Loucy (cell line): ENCODE data around the gene KAT2A.

ENCODE experiments used
- CTCF ChIP-seq: fragments of 200-600 bp; sonication (generic); conservative IDR thresholded peaks from 2 replicates; pipeline ENCODE4 v1.5.1; 2014; ENCODE audit warnings: mild to moderate bottlenecking, antibody characterized with exemption, low read length
- EZH2phosphoT487 ChIP-seq: fragments of 200-600 bp; IDR thresholded peaks from 2 replicates; pipeline ENCODE4 v1.6.1; 2018; ENCODE audit warnings: antibody characterized with exemption, mild to moderate bottlenecking, moderate library complexity, borderline replicate concordance

GRCh38 chr17:42094375-42095069 is 26.6 kb downstream of the KAT2A start:
- TF ChIP-seq CTCF (no peak), EZH2phosphoT487 (no peak)
